ENCODE data around the gene NUP62CL. TPM values are rescaled to one million over a fixed set of nuclear protein-coding genes. Genes with fewer than 3 reads are reported as not detected.
"Not testable (repeated sequence)": the region's sequence is repeated elsewhere in the genome, so short reads cannot be mapped to it uniquely, and the experiment has no call there.

The NUP62CL gene
- total RNA-seq, 4 donors from 2014 or later = 1.2 TPM; not detected in 3

DNA sequence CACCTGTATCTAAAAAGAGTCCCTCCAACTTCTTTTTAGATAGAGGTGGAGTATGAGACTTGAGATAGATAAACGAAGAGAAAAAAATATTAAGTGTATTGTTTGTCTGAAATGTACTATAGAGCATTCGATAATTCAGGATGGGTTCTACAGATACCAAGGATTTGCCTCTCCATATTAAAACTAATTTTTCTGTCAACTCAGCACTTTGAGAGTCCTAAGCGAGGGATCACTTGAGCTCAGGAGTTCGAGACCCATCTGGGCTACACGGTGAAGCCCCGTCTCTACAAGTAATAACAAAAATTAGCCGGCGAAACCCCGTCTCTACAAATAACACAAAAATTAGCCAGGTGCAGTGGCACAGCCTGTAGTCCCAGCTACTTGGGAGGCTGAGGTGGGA is 1.7 kb upstream of the NUP62CL start:
- no peak overlapping the region for H3K27ac ChIP-seq (replicated peaks in 1 of 4)
- no peak overlapping the region for H3K4me3 ChIP-seq
- no peak for DNase-seq (ENCODE audit: extremely low spot score)
- intact Hi-C loops (cut with DNase I) = no loop called here
- H3K27me3 ChIP-seq = no peaks in the 10 kb centered on the region
- 87% methylated on average over 9 of the region's 9 CpGs for WGBS
- H3K4me1 ChIP-seq = peaks cover 0 to 6% (median 0%) of the 10 kb centered on the region in 4 donors
- no peaks in the 10 kb centered on the region for H3K36me3 ChIP-seq
- TF ChIP-seq EP300 (IDR thresholded peaks at IDR 0.05) (no peak), POLR2A (IDR thresholded peaks at IDR 0.05; ENCODE audit: low read depth) (no peak)
- TF ChIP-seq, protein P1, sequence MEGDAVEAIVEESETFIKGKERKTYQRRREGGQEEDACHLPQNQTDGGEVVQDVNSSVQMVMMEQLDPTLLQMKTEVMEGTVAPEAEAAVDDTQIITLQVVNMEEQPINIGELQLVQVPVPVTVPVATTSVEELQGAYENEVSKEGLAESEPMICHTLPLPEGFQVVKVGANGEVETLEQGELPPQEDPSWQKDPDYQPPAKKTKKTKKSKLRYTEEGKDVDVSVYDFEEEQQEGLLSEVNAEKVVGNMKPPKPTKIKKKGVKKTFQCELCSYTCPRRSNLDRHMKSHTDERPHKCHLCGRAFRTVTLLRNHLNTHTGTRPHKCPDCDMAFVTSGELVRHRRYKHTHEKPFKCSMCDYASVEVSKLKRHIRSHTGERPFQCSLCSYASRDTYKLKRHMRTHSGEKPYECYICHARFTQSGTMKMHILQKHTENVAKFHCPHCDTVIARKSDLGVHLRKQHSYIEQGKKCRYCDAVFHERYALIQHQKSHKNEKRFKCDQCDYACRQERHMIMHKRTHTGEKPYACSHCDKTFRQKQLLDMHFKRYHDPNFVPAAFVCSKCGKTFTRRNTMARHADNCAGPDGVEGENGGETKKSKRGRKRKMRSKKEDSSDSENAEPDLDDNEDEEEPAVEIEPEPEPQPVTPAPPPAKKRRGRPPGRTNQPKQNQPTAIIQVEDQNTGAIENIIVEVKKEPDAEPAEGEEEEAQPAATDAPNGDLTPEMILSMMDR (IDR thresholded peaks at IDR 0.05) = no peak
- H3K9me3 ChIP-seq = no peaks in the 10 kb centered on the region

GRCh38 chrX:107207089-107207488 is 856 bp upstream of the NUP62CL start:
- Histone ChIP-seq H3K4me1 (peaks cover 0 to 6% (median 0%) of the 10 kb centered on the region in 4 donors), H3K27ac (replicated peaks in 1 of 4) (no peak overlapping the region), H3K36me3 (no peaks in the 10 kb centered on the region), H3K27me3 (no peaks in the 10 kb centered on the region), H3K4me3 (no peak overlapping the region), H3K9me3 (no peaks in the 10 kb centered on the region)
- intact Hi-C loops (cut with DNase I) = no loop called here
- 80% methylated on average over 7 of the region's 7 CpGs for WGBS
- no peak for TF ChIP-seq POLR2AphosphoS5 (IDR thresholded peaks at IDR 0.05)
- TF ChIP-seq, protein P1 (IDR thresholded peaks at IDR 0.05) = no peak
- no peak for TF ChIP-seq EP300 (IDR thresholded peaks at IDR 0.05)
- TF ChIP-seq POLR2A (IDR thresholded peaks at IDR 0.05; ENCODE audit: low read depth) = no peak
- no peak for DNase-seq (ENCODE audit: extremely low spot score)

- Histone ChIP-seq H3K4me1 (peaks cover 0 to 6% (median 0%) of the 10 kb centered on the region in 4 donors), H3K4me3 (peak overlapping the region; percentile 50 to 59 (median 51)), H3K27ac (replicated peaks in 1 of 4) (no peak overlapping the region), H3K27me3 (no peaks in the 10 kb centered on the region), H3K36me3 (no peaks in the 10 kb centered on the region), H3K9me3 (no peaks in the 10 kb centered on the region)
- 63% methylated on average over 9 of the region's 9 CpGs for WGBS
- TF ChIP-seq POLR2A (IDR thresholded peaks at IDR 0.05; ENCODE audit: low read depth) = no peak
- TF ChIP-seq POLR2AphosphoS5 (IDR thresholded peaks at IDR 0.05) = no peak
- TF ChIP-seq, protein P1 (IDR thresholded peaks at IDR 0.05) = no peak
- no peak for TF ChIP-seq EP300 (IDR thresholded peaks at IDR 0.05)
- intact Hi-C loops (cut with DNase I) = no loop called here
- DNase-seq (ENCODE audit: extremely low spot score) = no peak
Observed at GRCh38 chrX:107206697-107207065, 448 bp upstream of the NUP62CL start.

DNA sequence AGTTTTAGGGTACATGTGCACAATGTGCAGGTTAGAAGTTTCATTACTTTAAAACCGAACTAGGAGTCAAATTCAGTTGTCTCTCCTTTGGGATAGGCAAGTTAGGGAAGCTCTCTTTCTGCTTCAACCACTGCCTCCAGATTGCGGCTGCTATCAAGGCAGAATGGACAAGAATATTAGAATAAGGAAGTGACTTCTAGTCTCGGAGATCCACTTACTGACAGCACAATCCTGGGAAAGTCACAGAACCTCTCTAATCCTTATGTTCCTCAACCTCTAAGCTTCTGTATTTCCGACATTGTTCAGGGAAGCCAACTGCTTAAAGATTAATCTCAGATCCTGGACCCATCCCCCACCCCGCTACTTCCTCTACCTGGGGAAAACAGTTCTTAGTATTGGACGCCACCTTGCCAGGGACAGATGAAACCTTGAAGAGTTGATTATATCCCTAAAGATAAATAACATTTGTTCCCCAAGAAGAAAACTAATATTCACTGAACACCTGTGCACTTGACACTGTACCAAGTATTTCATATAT is 2.1 kb downstream of the NUP62CL start:
- no peak overlapping the region for H3K4me3 ChIP-seq
- TF ChIP-seq, protein P1 (IDR thresholded peaks at IDR 0.05) = no peak
- TF ChIP-seq POLR2A (IDR thresholded peaks at IDR 0.05; ENCODE audit: low read depth) = no peak
- no peaks in the 10 kb centered on the region for H3K9me3 ChIP-seq
- H3K4me1 ChIP-seq = peaks cover 0 to 6% (median 0%) of the 10 kb centered on the region in 4 donors
- WGBS = 75% methylated on average over 6 of the region's 6 CpGs
- H3K27ac ChIP-seq (replicated peaks in 1 of 4) = no peak overlapping the region
- H3K27me3 ChIP-seq = no peaks in the 10 kb centered on the region
- H3K36me3 ChIP-seq = no peaks in the 10 kb centered on the region
- DNase-seq (ENCODE audit: extremely low spot score) = no peak
- intact Hi-C loops (cut with DNase I) = no loop called here

- Histone ChIP-seq H3K27me3 (no peaks in the 10 kb centered on the region), H3K9me3 (no peaks in the 10 kb centered on the region), H3K36me3 (no peaks in the 10 kb centered on the region), H3K4me1 (no peaks in the 10 kb centered on the region), H3K27ac (replicated peaks in 1 of 4) (no peak overlapping the region), H3K4me3 (no peak overlapping the region)
- WGBS = 70% methylated on average over 3 of the region's 3 CpGs
- intact Hi-C loops (cut with DNase I) = no loop called here
- no peak for DNase-seq (ENCODE audit: extremely low spot score)
- TF ChIP-seq, protein P1 (IDR thresholded peaks at IDR 0.05) = no peak
- TF ChIP-seq POLR2A (IDR thresholded peaks at IDR 0.05; ENCODE audit: low read depth) = no peak
- TF ChIP-seq POLR2AphosphoS5 (IDR thresholded peaks at IDR 0.05) = no peak
Observed at GRCh38 chrX:107199491-107199890, 6.7 kb downstream of the NUP62CL start.

DNA sequence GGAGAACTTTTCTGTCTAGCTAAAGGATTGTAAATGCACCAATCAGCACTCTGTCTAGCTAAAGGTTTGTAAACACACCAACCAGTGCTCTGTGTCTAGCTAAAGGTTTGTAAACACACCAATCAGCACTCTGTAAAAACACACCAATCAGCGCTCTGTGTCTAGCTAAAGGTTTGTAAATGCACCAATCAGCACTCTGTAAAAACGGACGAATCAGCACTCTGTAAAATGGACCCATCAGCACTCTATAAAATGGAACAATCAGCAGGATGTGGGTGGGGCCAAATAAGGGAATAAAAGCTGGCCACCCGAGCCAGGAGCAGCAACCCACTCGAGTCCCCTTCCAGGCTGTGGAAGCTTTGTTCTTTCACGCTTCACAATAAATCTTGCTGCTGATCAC is 8.2 kb downstream of the NUP62CL start:
- H3K4me3 ChIP-seq; DNase-seq (ENCODE audit: extremely low spot score); H3K27ac ChIP-seq (replicated peaks in 1 of 4); H3K4me1 ChIP-seq; intact Hi-C loops (cut with DNase I); H3K9me3 ChIP-seq; H3K36me3 ChIP-seq; H3K27me3 ChIP-seq: not testable (repeated sequence)
- WGBS = 84% methylated on average over 6 of the region's 6 CpGs

Measured in esophagus muscularis mucosa (tissue), 4 donors.